Hematopoietic multipotent progenitor cell treated with erythropoietin and hydrocortisone succinate and interleukin-3 and kit ligand, for 15 days (in vitro differentiated cells): ENCODE data around the gene ZNF789.

Experiments used
- DNase-seq: peaks from one replicate; pipeline ENCODE4 v3.0.0-alpha.2; 2015; ENCODE audit warnings: low spot score

Gene ZNF789

DNA sequence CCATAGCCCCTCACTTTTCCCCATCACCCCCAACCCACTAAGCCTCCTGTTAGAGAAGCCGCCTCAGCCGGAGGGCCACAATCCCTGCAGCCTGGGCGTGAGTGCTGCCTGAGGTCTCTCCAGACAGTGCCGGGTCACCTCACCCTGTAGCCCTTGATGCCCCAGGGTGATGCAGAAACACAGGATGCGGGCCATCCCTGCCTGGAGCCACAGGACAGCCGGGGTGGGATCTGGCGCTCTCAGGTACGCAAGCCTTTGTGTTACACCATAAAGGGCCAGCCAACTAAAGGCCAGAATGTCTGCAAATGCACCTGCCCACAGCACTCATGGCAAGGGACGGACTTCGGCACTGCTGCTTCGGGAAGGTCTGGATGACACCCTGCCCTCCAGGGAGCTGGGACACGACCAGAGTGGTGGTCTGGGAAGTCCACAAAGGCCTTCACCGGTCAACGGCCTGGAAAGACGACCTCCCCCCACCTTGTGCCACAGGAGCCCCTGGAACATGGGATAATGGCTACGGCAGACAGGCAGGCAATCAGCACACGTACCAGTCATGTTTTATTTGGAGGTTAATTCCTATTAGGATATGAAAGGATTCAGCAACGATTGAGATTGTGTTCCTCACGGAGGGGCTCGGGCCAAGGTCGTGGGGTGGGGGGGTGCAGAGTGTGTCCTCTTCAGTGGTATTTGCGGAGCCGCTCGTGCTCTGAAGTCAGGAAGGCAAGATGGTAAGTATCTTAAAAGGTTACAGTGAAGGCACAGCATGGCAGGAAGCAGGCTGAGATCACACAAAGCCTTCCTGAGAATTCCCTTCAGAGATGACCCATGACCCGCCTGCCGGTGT lies 14.8 kb upstream of the ZNF789 start:
- DNase-seq = no peak

DNA sequence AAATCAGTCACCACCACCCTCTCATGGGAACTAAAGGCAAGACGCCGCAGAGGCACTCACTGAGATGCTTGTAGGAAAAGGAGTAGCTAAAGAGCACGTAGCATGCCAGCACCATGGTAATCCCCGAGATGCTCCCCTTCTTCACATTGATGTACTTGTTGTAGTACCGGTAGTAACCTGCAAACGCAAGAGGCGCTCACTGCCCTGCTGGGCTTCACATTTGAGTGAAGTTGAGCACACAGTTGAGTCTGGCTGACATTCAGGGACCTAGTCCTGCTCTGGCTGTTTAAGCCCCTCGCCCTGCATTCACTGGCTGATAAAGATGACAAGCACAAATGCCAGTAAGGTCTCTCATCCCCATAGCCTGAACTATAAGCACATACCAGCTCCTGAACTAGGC lies 13.6 kb upstream of the ZNF789 start:
- peak; percentile 36 for DNase-seq

DNA sequence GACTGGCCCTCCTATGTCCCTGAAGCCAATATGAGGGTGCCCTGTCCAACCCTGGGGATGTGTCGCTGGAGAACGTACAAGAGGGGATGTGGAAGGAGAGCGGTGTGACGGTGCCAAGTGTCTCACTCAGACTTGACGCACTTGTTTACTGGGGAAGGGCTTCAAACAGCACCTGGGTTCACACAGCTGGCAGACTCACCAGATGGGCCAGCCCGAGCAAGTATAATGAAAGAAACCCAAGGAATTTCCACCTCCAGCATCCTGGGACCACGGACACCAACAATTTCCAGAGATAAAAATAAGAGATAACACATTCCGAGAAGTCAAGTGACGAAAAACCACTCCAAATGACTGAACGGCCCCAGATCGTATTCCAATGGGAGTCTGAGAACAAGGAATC lies 12.0 kb upstream of the ZNF789 start:
- DNase-seq = no peak

DNA sequence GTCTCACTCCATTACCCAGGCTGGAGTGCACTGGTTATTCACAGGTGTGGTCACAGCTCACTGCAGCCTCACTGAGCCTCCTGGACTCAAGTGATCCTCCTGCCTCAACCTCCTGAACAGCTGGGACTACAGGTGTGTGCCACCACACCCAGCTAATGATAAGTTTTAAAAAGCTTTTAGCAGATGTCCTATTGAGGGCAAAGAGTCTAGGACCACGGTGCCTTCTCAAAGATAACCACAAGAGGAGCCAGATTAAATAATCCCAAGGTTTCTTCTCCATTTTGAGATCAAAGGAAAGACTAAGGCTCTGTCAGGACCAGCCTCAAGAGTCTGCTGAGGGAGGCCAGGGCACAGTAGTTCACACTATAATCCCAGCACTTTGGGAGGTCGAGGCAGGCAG lies 11.5 kb upstream of the ZNF789 start:
- DNase-seq = no peak

DNA sequence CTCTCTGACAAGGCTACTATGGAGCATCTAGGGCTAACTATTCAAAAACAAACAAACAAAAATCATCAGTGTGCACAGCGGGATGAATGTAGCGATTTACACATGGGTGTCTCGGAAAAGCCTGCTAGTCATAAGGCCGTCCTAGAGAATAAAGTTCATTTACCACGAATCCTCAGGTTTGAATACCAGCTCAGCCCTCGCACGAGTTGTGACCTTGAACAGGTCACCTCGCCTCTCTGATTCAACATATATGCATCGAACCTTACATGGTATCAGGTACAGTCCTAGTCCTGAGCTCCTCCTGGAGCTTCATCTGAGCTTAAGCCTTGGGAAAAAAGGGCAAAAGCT lies 7.3 kb upstream of the ZNF789 start:
- DNase-seq = no peak

DNA sequence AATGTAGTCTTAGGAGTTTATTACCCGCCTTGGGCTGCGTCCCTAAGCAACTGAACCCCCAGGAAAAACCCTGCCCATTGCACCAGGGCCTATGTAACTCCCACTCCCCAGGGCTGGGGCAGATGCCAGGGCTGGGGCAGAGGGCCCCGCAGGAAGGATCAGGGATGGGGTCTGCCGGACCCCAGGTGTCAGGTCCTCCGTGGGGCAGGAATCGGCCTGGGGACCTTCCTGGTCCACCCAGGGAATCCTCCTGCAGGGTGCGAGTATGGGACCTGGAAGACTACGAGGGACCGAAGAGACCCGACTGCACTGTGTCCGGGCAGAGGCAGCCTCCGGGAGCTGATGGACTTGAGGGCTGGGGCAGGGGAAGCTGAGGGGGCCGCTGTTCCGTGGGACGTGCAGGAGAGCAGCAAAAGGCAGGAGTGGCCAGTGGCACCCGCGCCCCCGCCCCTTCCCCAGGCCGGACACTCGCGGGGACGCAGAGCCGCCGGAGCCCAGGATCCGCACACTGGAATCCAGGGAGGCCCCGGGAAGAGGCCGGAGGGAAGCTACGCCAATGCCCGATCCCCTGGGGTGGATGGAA lies 4.3 kb upstream of the ZNF789 start:
- DNase-seq = no peak

DNA sequence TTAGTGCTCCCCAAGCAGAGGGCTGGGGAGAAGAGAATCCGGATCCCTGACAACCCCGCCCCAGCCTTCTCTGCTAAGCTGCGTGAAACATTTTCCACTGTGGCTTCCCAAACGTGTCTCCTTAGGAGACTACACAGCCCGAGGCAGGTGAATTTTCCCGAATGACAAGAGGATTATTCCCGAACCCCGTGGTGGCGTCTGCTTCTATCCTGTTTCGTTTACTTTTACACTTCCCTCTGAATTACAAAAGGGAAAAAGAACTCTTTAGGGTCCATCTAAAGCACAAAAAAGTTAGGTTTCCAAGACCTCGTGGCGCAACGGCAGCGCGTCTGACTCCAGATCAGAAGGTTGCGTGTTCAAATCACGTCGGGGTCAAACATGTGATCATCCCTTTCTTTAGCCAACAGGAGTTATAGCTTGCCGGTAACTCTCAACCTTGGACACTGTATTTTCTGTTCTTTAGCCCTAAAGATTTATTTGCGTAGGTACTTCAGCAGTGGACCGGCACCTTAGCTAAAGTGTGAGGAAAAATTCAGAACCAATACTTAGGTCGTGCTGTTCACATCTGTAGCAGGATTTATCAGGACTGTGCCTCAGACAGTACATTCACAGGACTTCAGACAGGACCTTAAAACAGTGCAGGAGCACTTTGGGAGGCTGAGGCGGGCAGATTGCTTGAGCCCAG lies 3.2 kb upstream of the ZNF789 start:
- DNase-seq = no peak

DNA sequence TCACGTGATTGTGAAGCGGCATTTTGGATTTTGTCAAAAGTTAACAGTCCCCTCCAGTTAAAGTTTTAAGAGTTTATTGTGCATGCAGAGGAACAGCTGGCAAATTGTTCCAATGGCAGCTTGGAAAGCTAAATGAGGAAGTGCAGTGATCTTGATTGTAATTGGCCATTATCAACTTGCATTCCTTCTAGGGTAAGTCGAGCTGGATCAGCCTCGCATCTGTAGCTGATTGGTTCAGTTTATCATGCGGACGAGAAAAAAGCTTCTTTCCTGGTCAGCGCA lies 566 bp downstream of the ZNF789 start:
- DNase-seq = peak; percentile 28

DNA sequence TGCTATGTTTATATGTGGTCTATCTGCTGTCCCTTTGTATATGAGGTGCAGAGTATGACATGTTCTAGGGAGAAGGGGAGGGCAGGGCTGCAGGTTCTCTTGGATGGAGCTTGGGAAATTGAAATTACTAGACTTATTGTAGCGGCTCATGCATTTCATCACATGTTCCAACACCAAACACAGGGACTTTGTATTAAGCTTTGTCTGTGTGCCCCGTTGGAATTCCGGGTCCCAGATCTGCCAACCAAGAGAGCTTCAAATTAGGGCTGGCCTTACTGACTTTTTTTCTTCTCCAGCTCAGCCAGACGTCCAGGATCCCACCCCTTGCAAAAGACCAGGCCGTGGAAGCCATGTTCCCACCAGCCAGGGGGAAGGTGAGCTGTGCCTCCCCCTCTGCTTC lies 3.4 kb downstream of the ZNF789 start:
- no peak for DNase-seq

DNA sequence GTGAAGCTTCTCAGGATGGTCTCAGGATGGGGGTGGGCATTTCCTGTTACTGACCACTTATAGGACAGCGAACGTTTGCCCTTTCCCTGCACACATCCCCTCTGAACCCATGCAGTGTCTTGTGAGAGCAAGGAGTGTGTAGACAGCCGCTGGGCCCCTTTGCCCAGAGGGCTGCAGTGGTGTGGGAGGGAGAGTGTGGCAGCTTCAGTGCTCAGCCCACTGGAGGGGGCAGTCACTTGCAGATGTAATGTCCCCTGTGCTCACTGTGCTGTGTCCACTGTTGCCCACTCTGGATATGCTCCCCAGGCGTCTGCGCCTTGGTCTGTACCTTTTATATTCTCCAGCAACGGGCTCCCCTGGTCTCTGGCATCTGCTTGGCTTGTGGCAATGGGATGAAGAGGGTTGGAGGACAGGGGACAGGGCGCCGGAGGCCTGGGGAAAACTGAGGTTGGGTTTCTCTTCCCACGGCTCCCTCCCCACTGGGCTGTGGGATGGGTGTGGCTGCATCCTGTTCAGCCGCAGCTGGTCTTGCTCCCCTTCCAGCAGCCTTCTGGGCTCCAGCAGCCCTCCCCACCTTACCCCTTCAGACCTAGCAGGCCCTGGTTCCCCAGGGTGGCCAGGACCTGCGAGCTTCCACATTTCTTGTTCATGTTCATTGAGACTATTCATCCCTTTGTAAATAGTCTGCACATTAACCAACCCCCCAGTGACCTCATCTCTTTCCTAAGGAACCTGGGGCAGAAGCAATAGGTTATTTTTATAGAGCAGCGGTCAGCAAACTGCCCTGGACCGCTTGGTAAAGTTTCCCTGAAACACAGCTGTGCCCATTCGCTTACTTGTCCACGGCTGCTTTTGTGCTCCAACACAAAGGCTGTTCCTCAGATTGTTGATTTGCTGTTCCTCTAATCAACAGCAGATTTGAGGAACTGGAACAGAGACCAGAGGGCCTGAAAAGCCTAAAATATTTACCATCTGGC lies 6.1 kb downstream of the ZNF789 start:
- no peak for DNase-seq

DNA sequence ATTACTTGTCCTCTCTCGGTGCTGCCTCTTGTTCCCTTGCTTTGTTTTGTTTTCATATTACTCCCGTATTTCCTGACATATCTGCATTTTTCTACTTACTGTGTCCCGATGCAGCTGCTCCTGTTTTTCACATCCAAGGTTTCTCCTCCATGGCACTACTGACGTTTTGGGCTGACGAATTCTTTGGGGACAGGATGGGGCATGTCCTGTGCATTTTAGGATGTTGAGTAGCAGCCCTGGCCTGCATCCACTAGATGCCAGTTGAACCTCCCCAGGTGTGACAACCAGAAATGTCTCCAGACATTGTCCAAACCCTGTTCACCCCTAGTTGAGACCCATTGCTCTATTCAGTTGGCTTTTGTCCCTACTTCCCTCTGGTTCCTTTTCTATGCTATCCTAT lies 12.4 kb downstream of the ZNF789 start:
- DNase-seq = no peak

DNA sequence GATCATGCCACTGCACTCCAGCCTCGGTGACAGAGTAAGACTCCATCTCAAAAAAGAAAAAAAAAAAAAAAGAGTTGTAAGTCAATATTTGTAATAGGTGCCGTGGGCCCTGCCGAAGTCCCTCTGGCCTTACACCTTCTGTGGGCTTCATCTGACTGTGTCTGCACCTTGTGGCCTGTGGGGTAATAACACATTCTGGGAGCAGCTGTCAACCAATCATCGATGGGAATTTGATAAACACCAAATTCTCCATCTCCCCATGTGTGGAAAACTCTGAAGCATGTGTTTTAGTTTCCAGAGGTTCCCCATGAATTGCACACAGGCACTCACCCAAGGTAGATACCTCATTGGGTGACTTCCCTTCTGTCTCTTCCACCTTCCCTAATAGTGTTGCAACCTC lies 16.5 kb downstream of the ZNF789 start:
- DNase-seq = no peak

DNA sequence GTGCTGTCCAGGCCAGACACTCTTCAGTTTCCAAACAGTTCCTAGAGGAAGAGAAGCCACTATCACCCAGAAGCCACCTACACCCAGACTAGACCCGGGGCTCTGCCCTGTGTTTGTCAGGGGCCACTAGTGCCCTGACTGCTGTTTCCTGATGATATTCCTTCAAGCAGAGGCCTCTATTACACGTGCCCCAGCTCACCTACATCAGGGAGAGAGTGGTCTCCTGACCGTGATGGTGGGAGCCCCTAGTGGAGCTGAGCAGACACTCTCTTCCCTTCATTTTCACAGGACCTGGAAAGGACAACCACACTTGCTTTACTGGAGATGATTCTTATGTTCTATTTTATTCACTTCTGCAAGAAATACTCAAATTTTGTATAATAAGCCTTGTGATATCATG lies 18.2 kb downstream of the ZNF789 start:
- DNase-seq = no peak

DNA sequence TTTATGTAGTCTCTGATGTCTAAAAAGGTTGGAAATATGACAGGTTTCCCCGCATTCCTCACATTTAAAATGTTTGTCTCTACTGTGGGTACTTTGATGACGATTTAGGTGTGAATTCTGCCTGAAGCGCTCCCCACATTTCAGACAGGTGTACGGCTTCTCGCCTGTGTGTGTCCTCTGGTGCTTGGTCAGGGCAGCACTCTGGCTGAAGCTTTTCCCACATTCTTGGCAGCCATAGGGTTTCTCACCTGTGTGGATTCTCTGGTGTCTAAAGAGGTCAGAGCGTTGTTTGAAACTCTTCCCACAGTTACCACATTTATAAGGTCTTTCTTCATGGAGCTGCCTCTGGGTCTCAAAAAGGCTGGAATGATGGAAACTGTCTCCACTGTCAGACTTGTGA lies 21.1 kb downstream of the ZNF789 start:
- DNase-seq = no peak

DNA sequence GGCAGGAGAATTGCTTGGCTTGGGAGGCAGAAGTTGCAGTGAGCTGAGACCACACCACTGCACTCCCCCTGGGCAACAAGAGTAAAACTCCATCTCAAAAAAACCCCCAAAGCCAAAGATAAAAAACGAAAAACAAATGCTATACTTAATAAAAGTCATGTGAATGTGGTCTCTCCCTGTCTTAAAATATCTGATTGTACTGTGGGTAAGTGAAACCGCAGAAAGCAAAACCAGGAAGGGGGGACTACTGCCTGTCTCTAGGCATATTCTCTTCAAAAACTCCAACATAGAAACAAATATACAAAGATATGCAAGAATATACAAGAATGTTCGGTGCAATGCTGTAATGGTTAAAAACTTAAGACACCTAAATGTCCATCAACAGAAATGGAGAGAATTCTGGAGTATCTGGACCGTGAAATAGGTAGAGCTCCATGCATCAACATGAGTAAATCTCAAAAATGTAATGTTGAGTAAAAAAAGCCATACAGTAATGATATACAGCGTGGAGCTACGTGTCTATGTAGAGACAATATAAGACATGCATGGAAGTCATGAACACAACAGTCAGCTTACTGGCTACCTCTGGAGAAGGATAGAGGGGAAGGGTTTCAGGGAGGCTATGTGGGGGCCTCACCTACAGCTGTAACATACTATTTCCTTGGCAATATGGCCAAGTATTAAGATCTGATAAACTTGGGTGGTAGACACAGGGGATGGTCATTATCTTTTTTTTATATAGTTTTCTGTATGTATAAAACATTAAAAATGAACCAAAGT lies 25.3 kb downstream of the ZNF789 start:
- no peak for DNase-seq

DNA sequence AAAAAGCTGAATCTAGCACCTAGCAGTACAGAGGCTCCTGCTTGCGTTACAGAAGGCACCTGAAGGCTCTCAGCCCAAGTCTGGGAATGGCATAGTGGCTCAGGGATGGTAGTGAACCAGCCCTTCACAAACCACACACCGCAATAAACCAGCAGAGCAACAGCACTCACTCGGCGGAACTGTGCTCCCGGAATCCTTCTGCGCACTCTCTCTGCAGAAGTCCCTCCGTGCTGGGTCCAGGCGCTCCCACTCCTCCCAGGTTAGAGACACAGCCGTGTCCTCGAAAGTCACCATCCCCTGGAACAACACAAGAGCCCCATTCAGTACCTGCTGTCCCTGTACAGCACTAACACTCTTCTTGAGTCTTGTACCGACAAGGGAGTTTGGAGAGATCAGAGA lies 25.9 kb downstream of the ZNF789 start:
- DNase-seq = no peak

DNA sequence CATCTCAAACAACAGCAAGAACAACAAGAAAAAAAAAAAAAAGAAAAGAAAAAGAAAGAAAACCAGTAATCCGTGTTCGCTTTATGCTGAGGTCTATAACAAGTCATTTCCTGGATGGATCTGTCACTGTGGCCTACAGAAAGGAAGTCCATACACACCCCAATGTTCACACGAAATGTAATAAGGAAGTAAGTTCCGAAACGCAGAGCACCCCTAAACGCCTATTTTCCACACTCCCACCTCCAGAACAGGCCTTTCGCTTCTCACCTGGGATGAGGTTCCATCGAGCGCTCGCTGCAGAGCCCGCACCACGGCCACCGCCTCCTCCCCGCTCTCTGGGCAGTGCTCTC lies 26.7 kb downstream of the ZNF789 start:
- peak; percentile 14 for DNase-seq

DNA sequence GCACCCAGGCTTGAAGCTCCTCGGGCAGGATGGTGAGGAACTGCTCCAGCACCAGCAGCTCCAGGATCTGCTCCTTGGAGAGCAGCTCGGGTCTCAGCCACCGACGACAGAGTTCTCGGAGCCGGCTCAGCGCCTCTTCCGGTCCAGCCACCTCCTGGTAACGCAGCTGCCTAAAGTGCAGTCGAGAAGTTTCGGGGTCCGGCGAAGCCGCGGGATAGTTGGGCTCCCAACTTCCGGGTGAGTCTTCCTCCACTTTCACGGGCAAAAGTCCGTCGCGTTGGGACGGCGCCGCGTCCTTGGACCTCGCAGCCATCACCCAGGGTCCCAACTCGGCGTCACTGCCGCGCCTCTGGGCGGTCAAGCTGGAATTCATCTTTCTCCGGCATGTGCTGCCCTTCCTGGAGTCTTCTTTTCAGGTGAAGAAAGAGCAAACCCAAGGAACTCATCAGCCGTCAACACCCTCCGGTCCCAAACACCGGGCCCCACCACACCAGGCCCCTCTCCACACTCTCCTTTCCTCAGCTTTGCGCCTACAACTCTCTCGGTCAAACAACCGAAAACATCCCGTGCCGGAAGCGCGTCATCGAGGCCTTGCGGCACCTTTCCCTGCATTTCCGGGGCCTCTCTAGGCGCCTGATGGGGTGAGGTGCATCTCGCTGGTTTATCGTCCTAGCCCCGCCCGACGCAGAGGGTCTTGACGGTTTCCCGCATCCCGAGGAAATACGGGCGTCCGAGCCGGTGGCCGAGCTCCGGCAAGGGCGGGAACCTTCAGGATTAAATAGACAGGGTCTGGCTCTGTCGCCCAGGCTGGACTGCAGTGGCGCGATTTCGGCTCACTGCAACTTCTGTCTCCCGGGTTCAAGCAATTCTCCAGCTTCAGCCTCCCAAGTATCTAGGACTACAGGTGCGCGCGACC lies 27.3 kb downstream of the ZNF789 start, which contains the start of gene ZNF394:
ZNF394 (minus strand) TSS at position 561 of the 916 bp plus-strand sequence; CDS start at position 373, 188 bp downstream.
- peak; percentile 93 for DNase-seq

DNA sequence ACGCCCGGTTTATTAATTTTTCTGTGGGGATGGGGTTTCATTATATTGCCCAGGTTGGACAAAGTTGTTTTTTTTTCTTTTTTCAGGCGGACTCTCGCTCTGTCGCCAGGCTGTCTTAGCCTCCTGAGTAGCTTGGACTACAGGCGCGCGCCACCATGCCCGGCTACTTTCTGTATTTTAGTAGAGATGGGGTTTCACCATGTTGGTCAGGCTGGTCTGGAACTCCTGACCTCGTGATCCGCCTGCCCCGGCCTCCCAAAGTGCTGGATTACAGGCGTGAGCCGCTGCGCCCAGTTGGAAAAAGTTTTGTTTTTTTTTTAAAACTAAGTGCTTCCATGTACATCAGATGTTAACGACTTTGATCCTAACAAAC lies 27.9 kb downstream of the ZNF789 start:
- DNase-seq = no peak

DNA sequence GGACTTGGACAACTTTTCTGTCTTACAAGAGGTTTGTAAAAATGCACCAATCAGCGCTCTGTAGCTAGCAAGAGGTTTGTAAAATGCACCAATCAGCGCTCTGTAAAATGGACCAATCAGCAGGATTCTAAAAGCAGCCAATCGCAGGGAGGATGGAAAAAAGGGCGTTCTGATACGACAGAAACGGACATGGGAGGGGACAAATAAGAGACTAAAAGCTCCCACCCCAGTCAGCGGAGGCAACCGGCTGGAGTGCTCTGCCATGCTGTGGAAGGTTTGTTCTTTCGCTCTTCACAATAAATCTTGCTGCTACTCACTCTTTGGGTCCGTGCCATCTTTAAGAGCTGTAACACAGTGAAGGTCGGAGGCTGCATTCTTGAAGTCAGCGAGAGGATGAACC lies 28.5 kb downstream of the ZNF789 start:
- peak; percentile 21 for DNase-seq

DNA sequence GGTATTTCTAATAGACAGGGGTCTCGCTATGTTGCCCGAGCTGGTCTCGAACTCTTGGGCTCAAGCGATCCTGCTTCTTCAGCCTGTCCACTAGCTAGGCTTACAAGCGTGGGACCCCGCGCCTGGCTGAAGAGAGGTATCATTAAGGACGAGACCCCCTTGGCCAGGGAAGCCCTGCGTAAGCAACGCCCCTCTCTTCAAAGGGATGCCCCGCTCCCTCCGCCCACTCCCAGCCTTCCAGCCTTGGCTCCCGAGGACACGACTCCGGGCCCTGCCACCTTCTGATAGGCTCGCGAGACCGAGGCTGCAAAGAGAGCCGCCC lies 31.6 kb downstream of the ZNF789 start:
- no peak for DNase-seq
